C4-2B (cell line): ENCODE measurements around the gene STK38.

Experiments
- ZFX ChIP-seq: fragments of 450-650 bp; IDR thresholded peaks from 2 replicates; pipeline ENCODE4 v1.6.1; 2017
- TF ChIP-seq, protein P1 (sequence below): fragments of 450-650 bp; conservative IDR thresholded peaks from 2 replicates; pipeline ENCODE4 v1.5.1; 2017; ENCODE audit warnings: mild to moderate bottlenecking

DNA sequence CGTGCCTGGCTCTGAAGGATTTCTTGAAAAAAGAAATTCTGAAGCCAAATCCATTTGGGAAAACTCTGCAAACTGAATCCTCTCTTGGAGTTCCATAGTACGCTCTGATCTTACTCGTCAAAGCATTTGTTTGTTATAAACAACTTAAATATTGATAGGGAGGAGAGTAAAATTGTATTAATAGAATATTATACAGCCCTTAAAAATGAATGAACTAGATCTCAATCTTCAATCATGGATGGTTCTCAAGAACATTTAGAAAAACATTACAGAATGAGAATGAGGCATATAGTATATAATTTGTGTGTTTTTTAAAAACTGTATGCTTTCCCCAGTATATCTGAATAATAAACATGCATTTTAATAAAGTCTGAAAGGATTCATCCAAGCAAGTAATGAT lies 79.7 kb downstream of the STK38 start:
- TF ChIP-seq, protein P1, sequence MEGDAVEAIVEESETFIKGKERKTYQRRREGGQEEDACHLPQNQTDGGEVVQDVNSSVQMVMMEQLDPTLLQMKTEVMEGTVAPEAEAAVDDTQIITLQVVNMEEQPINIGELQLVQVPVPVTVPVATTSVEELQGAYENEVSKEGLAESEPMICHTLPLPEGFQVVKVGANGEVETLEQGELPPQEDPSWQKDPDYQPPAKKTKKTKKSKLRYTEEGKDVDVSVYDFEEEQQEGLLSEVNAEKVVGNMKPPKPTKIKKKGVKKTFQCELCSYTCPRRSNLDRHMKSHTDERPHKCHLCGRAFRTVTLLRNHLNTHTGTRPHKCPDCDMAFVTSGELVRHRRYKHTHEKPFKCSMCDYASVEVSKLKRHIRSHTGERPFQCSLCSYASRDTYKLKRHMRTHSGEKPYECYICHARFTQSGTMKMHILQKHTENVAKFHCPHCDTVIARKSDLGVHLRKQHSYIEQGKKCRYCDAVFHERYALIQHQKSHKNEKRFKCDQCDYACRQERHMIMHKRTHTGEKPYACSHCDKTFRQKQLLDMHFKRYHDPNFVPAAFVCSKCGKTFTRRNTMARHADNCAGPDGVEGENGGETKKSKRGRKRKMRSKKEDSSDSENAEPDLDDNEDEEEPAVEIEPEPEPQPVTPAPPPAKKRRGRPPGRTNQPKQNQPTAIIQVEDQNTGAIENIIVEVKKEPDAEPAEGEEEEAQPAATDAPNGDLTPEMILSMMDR = no peak
- no peak for TF ChIP-seq ZFX
